ENCODE results near the gene PCBP3. TPM values are rescaled to one million over a fixed set of nuclear protein-coding genes. Genes with fewer than 3 reads are reported as not detected.

PCBP3 gene
- total RNA-seq, 1 experiment from 2014 or later = not detected

DNA sequence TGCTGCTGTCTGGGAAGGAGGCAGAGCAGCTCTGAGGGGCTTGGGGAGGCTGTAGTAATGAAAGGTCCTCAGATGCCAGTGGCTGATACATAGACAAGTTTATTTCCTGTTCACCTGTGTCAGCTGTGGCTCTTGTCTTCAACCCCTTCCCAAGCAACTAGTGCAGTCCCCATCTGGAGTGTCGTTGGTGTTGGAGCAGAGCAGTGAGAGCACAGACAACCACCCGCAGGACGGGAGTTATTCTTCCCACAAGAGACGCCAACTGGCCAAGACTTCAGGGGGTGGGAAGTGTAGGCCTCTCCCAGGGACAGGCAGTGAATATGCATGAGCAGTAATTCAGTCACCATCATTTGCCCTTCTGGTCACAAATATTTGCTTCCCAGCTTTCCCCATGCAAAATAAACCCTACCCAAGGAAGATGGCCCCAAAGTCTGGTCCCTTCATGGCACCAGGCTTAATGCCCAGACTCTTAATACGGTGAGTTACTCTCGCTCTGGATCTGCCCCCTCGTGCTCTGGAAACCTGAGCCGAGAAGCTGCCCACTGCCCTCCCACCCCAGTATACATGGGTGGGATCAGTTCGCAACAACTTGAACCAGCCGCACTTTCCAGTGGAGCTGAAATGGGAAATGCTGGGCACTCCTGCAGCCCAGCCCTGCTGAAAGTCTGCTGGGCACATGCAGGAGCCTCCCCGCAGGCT is 184.5 kb downstream of the PCBP3 start:
- CTCF ChIA-PET = no interaction called here
- DNase-seq = no peak
- no peak for TF ChIP-seq EZH2 (IDR thresholded peaks at IDR 0.05; ENCODE audit: low read depth)
- TF ChIP-seq, protein P1, sequence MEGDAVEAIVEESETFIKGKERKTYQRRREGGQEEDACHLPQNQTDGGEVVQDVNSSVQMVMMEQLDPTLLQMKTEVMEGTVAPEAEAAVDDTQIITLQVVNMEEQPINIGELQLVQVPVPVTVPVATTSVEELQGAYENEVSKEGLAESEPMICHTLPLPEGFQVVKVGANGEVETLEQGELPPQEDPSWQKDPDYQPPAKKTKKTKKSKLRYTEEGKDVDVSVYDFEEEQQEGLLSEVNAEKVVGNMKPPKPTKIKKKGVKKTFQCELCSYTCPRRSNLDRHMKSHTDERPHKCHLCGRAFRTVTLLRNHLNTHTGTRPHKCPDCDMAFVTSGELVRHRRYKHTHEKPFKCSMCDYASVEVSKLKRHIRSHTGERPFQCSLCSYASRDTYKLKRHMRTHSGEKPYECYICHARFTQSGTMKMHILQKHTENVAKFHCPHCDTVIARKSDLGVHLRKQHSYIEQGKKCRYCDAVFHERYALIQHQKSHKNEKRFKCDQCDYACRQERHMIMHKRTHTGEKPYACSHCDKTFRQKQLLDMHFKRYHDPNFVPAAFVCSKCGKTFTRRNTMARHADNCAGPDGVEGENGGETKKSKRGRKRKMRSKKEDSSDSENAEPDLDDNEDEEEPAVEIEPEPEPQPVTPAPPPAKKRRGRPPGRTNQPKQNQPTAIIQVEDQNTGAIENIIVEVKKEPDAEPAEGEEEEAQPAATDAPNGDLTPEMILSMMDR (conservative IDR thresholded peaks at IDR 0.05) = no peak
- H3K9me2 ChIP-seq (ENCODE audit: insufficient read depth) = no peaks in the 10 kb centered on the region
- H3K4me1 ChIP-seq (replicated peaks; ENCODE audit: insufficient read depth) = no peaks in the 10 kb centered on the region
- peaks cover 8% of the 10 kb centered on the region; the same call in 1 of the 2 replicates for H3K27me3 ChIP-seq (ENCODE audit: insufficient read depth, low read depth)
- no peaks in the 10 kb centered on the region for H3K79me2 ChIP-seq (ENCODE audit: low read depth)
- no peaks in the 10 kb centered on the region for H3K9me3 ChIP-seq (ENCODE audit: insufficient read depth, low read depth)
- H4K20me1 ChIP-seq (ENCODE audit: insufficient read depth) = no peaks in the 10 kb centered on the region
- H3K4me2 ChIP-seq = no peak overlapping the region
- H3K27ac ChIP-seq = no peak overlapping the region
- no TSS peak for BruUV-seq (replicated peaks)
- POLR2A ChIA-PET (ENCODE audit: unreplicated experiment) = no interaction called here
- no peak overlapping the region for H2AFZ ChIP-seq
- intact Hi-C loops (cut with micrococcal nuclease; ENCODE audit: unreplicated experiment) = no loop called here
- H3K4me3 ChIP-seq = no peak overlapping the region
- H3F3A ChIP-seq (ENCODE audit: insufficient read depth, low read depth) = no peaks in the 10 kb centered on the region
- H3K36me3 ChIP-seq (ENCODE audit: low read depth) = no peaks in the 10 kb centered on the region

DNA sequence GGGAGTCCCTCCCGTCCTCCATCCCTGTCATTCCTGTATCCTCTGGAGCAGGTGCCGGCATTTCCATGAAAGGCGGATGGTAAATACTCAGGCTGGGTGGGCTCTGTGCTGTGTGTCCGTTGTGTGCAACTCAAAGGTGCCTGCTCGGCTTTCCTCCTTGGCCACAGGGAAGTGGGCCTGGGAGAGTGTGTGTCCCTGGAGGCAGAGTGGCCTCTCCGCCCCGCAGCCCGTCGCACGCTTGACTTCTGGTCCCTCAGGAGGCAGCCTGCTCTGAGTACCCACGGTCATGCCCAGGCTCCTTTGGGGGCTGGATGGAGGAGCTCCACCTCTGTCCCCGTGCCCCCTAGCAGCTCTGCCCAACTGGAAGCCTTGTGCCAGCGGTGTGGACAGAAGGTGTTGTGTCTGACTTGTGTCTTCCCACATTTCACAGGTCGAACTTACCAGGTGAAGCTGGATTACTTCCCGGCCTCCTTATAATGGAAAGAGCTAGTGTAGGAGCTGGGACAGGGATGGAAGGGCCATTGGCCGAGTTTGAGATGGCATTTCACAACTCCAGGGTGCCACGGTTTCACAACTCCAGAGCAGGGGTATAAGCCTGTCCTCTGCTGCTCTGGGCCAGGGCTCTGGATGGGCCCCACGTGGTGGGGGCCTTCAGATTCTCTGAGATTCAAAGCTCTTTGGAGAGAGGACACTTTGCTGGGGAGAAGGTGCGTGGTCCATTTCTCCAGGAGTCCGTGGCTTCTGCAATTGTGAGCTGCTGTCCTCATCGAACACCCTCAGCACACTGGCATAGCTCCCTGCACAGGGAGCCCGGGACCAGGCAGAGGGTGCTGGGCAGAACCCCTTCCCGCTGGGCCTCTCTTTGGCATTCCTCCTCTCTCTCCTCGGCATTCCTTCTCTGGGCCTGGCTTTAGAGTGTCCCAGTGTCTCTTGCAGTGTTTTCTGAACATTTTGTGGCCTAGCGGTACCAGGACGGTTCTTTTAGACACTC is 185.3 kb downstream of the PCBP3 start:
- Histone ChIP-seq H3K79me2 (ENCODE audit: low read depth) (no peaks in the 10 kb centered on the region), H3K4me2 (no peak overlapping the region), H3K9me2 (ENCODE audit: insufficient read depth) (no peaks in the 10 kb centered on the region), H3F3A (ENCODE audit: insufficient read depth, low read depth) (no peaks in the 10 kb centered on the region), H3K4me3 (no peak overlapping the region), H3K27ac (no peak overlapping the region), H3K4me1 (replicated peaks; ENCODE audit: insufficient read depth) (no peaks in the 10 kb centered on the region), H2AFZ (no peak overlapping the region), H4K20me1 (ENCODE audit: insufficient read depth) (no peaks in the 10 kb centered on the region), H3K36me3 (ENCODE audit: low read depth) (no peaks in the 10 kb centered on the region), H3K27me3 (ENCODE audit: insufficient read depth, low read depth) (peaks cover 8% of the 10 kb centered on the region; the same call in 1 of the 2 replicates), H3K9me3 (ENCODE audit: insufficient read depth, low read depth) (no peaks in the 10 kb centered on the region)
- BruUV-seq (replicated peaks) = no TSS peak
- POLR2A ChIA-PET (ENCODE audit: unreplicated experiment) = interaction anchor here (0.6 kb wide), 1 partner anchor 627 kb away, joined by 3 read pairs; no protein-coding TSS in a partner anchor
- DNase-seq = no peak
- CTCF ChIA-PET = no interaction called here
- TF ChIP-seq EZH2 (IDR thresholded peaks at IDR 0.05; ENCODE audit: low read depth) = no peak
- TF ChIP-seq, protein P1 (conservative IDR thresholded peaks at IDR 0.05) = no peak
- intact Hi-C loops (cut with micrococcal nuclease; ENCODE audit: unreplicated experiment) = no loop called here

DNA sequence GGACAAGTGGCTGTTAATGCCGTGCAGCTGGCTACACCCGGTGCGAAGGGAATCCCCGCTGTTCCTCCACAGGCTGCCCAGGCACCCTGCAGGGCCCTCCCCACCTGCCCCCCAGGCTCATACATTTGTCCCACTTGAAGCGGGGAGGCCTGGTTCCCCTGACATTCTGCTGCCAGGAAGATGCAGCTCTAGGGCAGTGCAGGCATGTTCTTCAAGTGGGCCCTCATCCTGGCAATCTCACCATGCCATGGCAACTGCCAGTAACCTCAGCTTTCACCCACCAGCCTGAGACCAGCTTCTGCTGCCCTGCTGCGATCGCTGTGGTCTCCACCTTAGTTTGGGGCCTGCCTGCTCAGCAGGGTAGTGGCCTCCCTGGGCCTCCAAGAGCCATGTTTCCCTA is 186.1 kb downstream of the PCBP3 start:
- intact Hi-C loops (cut with micrococcal nuclease; ENCODE audit: unreplicated experiment) = no loop called here
- 0 out of 2 replicates have a peak, but pooled peaks cover under 1% of the 10 kb centered on the region for H3K27me3 ChIP-seq (ENCODE audit: insufficient read depth, low read depth)
- CTCF ChIA-PET = no interaction called here

More for the DNA sequence above, 186.1 kb downstream of the PCBP3 start:
- H3K4me2 ChIP-seq = no peak overlapping the region
- H3K4me3 ChIP-seq = no peak overlapping the region
- H3K4me1 ChIP-seq (replicated peaks; ENCODE audit: insufficient read depth) = no peaks in the 10 kb centered on the region
- no peak for TF ChIP-seq EZH2 (IDR thresholded peaks at IDR 0.05; ENCODE audit: low read depth)
- TF ChIP-seq, protein P1 (conservative IDR thresholded peaks at IDR 0.05) = no peak
- H3K79me2 ChIP-seq (ENCODE audit: low read depth) = no peaks in the 10 kb centered on the region
- no peak overlapping the region for H2AFZ ChIP-seq
- H4K20me1 ChIP-seq (ENCODE audit: insufficient read depth) = no peaks in the 10 kb centered on the region
- no peaks in the 10 kb centered on the region for H3K36me3 ChIP-seq (ENCODE audit: low read depth)
- H3F3A ChIP-seq (ENCODE audit: insufficient read depth, low read depth) = no peaks in the 10 kb centered on the region
- H3K27ac ChIP-seq = no peak overlapping the region
- no peaks in the 10 kb centered on the region for H3K9me3 ChIP-seq (ENCODE audit: insufficient read depth, low read depth)
- BruUV-seq (replicated peaks) = no TSS peak
- POLR2A ChIA-PET (ENCODE audit: unreplicated experiment) = interaction anchor here (0.6 kb wide), 1 partner anchor 628 kb away, joined by 3 read pairs; no protein-coding TSS in a partner anchor
- no peaks in the 10 kb centered on the region for H3K9me2 ChIP-seq (ENCODE audit: insufficient read depth)
- no peak for DNase-seq
